Measurements from ENCODE around the gene FSIP2. TPM values are rescaled to one million over a fixed set of nuclear protein-coding genes. Genes with fewer than 3 reads are reported as not detected.
"Not testable (repeated sequence)": the region's sequence is repeated elsewhere in the genome, so short reads cannot be mapped to it uniquely, and the experiment has no call there.

Gene FSIP2
- polyA plus RNA-seq, 3 donors from 2014 or later, result not detected

- Mint-ChIP-seq H3K27ac (no peak overlapping the region), H3K4me3 (no peak overlapping the region), H3K9me3 (peaks cover 10 to 68% (median 26%) of the 10 kb centered on the region in 6 donors), H3K27me3 (ENCODE audit: low read depth in 3 of 3) (no peaks in the 10 kb centered on the region), H3K4me1 (no peaks in the 10 kb centered on the region), H3K36me3 (no peaks in the 10 kb centered on the region)
- DNase-seq, result no peak
These were observed 87.0 kb downstream of the FSIP2 start for GRCh38 chr2:185825557-185825956.

GRCh38 chr2:185828326-185828725 is 89.7 kb downstream of the FSIP2 start:
- no peaks in the 10 kb centered on the region for H3K4me1 Mint-ChIP-seq
- H3K9me3 Mint-ChIP-seq, result peaks cover 3 to 57% (median 20%) of the 10 kb centered on the region in 6 donors
- DNase-seq, result no peak
- H3K4me3 Mint-ChIP-seq, result no peak overlapping the region
- H3K27ac Mint-ChIP-seq, result no peak overlapping the region
- H3K36me3 Mint-ChIP-seq, result peaks cover 0 to 7% (median 0%) of the 10 kb centered on the region in 3 donors
- no peaks in the 10 kb centered on the region for H3K27me3 Mint-ChIP-seq (ENCODE audit: low read depth in 3 of 3)

- H3K9me3 Mint-ChIP-seq, result peaks cover 12 to 59% (median 32%) of the 10 kb centered on the region in 6 donors
- H3K4me1 Mint-ChIP-seq, result no peaks in the 10 kb centered on the region
- DNase-seq, result no peak
- no peak overlapping the region for H3K27ac Mint-ChIP-seq
- no peak overlapping the region for H3K4me3 Mint-ChIP-seq
- peaks cover 0 to 10% (median 0%) of the 10 kb centered on the region in 3 donors for H3K36me3 Mint-ChIP-seq
- H3K27me3 Mint-ChIP-seq (ENCODE audit: low read depth in 3 of 3), result no peaks in the 10 kb centered on the region
These were observed 95.3 kb downstream of the FSIP2 start for GRCh38 chr2:185833864-185834263.

GRCh38 chr2:185835974-185836373 is 97.4 kb downstream of the FSIP2 start:
- Mint-ChIP-seq H3K4me1 (no peaks in the 10 kb centered on the region), H3K4me3 (no peak overlapping the region), H3K9me3 (peaks cover 16 to 57% (median 37%) of the 10 kb centered on the region in 6 donors), H3K27me3 (ENCODE audit: low read depth in 3 of 3) (no peaks in the 10 kb centered on the region), H3K36me3 (peaks cover 0 to 7% (median 0%) of the 10 kb centered on the region in 3 donors), H3K27ac (no peak overlapping the region)
- DNase-seq, result no peak

GRCh38 chr2:185854885-185855284 is 116.3 kb downstream of the FSIP2 start:
- no peak for DNase-seq
- Mint-ChIP-seq H3K4me3 (no peak overlapping the region), H3K27me3 (ENCODE audit: low read depth in 3 of 3) (peaks cover 0 to 5% (median 4%) of the 10 kb centered on the region in 3 donors)

GRCh38 chr2:185857691-185858090 is 119.1 kb downstream of the FSIP2 start:
- H3K9me3 Mint-ChIP-seq, result peaks cover 16 to 54% (median 24%) of the 10 kb centered on the region in 6 donors
- no peak overlapping the region for H3K4me3 Mint-ChIP-seq
- peaks cover 0 to 2% (median 2%) of the 10 kb centered on the region in 3 donors for H3K27me3 Mint-ChIP-seq (ENCODE audit: low read depth in 3 of 3)
- no peak overlapping the region for H3K27ac Mint-ChIP-seq
- no peak for DNase-seq
- H3K36me3 Mint-ChIP-seq, result no peaks in the 10 kb centered on the region
- no peaks in the 10 kb centered on the region for H3K4me1 Mint-ChIP-seq

More at GRCh38 chr2:185854885-185855284, 116.3 kb downstream of the FSIP2 start:
- Mint-ChIP-seq H3K9me3 (peaks cover 24 to 52% (median 35%) of the 10 kb centered on the region in 6 donors), H3K36me3 (peaks cover 0 to 6% (median 0%) of the 10 kb centered on the region in 3 donors), H3K4me1 (no peaks in the 10 kb centered on the region), H3K27ac (no peak overlapping the region)

- no peak overlapping the region for H3K4me3 Mint-ChIP-seq
- peaks cover 24 to 59% (median 32%) of the 10 kb centered on the region in 6 donors for H3K9me3 Mint-ChIP-seq
- H3K27ac Mint-ChIP-seq, result no peak overlapping the region
- no peak for DNase-seq
- no peaks in the 10 kb centered on the region for H3K4me1 Mint-ChIP-seq
- no peaks in the 10 kb centered on the region for H3K36me3 Mint-ChIP-seq
- H3K27me3 Mint-ChIP-seq (ENCODE audit: low read depth in 3 of 3), result peaks cover 0 to 2% (median 2%) of the 10 kb centered on the region in 3 donors
These were observed 120.9 kb downstream of the FSIP2 start for GRCh38 chr2:185859506-185859905.

GRCh38 chr2:185860321-185860720 is 121.7 kb downstream of the FSIP2 start:
- peaks cover 18 to 52% (median 26%) of the 10 kb centered on the region in 6 donors for H3K9me3 Mint-ChIP-seq
- DNase-seq, result no peak
- no peak overlapping the region for H3K27ac Mint-ChIP-seq
- no peaks in the 10 kb centered on the region for H3K4me1 Mint-ChIP-seq
- no peaks in the 10 kb centered on the region for H3K36me3 Mint-ChIP-seq
- no peak overlapping the region for H3K4me3 Mint-ChIP-seq
- peaks cover 0 to 2% (median 2%) of the 10 kb centered on the region in 3 donors for H3K27me3 Mint-ChIP-seq (ENCODE audit: low read depth in 3 of 3)

- Mint-ChIP-seq H3K27ac (no peak overlapping the region), H3K4me3 (no peak overlapping the region), H3K36me3 (no peaks in the 10 kb centered on the region), H3K27me3 (ENCODE audit: low read depth in 3 of 3) (peaks cover 0 to 1% (median 0%) of the 10 kb centered on the region in 3 donors), H3K4me1 (no peaks in the 10 kb centered on the region), H3K9me3 (peaks cover 13 to 44% (median 22%) of the 10 kb centered on the region in 6 donors)
- no peak for DNase-seq
These were observed 124.2 kb downstream of the FSIP2 start for GRCh38 chr2:185862657-185863398.

GRCh38 chr2:185864468-185865260 is 126.1 kb downstream of the FSIP2 start:
- peaks cover 10 to 39% (median 21%) of the 10 kb centered on the region in 6 donors for H3K9me3 Mint-ChIP-seq
- not testable (repeated sequence) for DNase-seq; H3K27me3 Mint-ChIP-seq (ENCODE audit: low read depth in 3 of 3); H3K4me3 Mint-ChIP-seq; H3K36me3 Mint-ChIP-seq; H3K27ac Mint-ChIP-seq; H3K4me1 Mint-ChIP-seq

- no peaks in the 10 kb centered on the region for H3K4me1 Mint-ChIP-seq
These were observed 136.7 kb downstream of the FSIP2 start for GRCh38 chr2:185875136-185875931.

GRCh38 chr2:185876234-185876633 is 137.6 kb downstream of the FSIP2 start:
- DNase-seq, result no peak
- H3K4me3 Mint-ChIP-seq, result no peak overlapping the region
- peaks cover 9 to 50% (median 22%) of the 10 kb centered on the region in 6 donors for H3K9me3 Mint-ChIP-seq
- H3K27ac Mint-ChIP-seq, result no peak overlapping the region
- H3K36me3 Mint-ChIP-seq, result peaks cover 0 to 4% (median 3%) of the 10 kb centered on the region in 3 donors
- H3K4me1 Mint-ChIP-seq, result no peaks in the 10 kb centered on the region
- H3K27me3 Mint-ChIP-seq (ENCODE audit: low read depth in 3 of 3), result peaks cover 0 to 2% (median 0%) of the 10 kb centered on the region in 3 donors

More at GRCh38 chr2:185875136-185875931, 136.7 kb downstream of the FSIP2 start:
- no peaks in the 10 kb centered on the region for H3K36me3 Mint-ChIP-seq
- H3K9me3 Mint-ChIP-seq, result peaks cover 4 to 41% (median 15%) of the 10 kb centered on the region in 6 donors
- no peak for DNase-seq
- no peak overlapping the region for H3K27ac Mint-ChIP-seq
- no peak overlapping the region for H3K4me3 Mint-ChIP-seq
- H3K27me3 Mint-ChIP-seq (ENCODE audit: low read depth in 3 of 3), result peaks cover 0 to 2% (median 0%) of the 10 kb centered on the region in 3 donors

GRCh38 chr2:185880396-185880795 is 141.8 kb downstream of the FSIP2 start:
- no peak overlapping the region for H3K4me3 Mint-ChIP-seq

More at GRCh38 chr2:185880396-185880795, 141.8 kb downstream of the FSIP2 start:
- no peak for DNase-seq
- H3K4me1 Mint-ChIP-seq, result no peaks in the 10 kb centered on the region
- no peak overlapping the region for H3K27ac Mint-ChIP-seq
- H3K9me3 Mint-ChIP-seq, result peaks cover 13 to 54% (median 32%) of the 10 kb centered on the region in 6 donors
- peaks cover 0 to 5% (median 3%) of the 10 kb centered on the region in 3 donors for H3K36me3 Mint-ChIP-seq
- no peaks in the 10 kb centered on the region for H3K27me3 Mint-ChIP-seq (ENCODE audit: low read depth in 3 of 3)
